KG1 (cell line): ENCODE data around the gene PACS1.

Source experiments
- DNase-seq: peaks from one replicate; lab custom pipeline; 2025; lab: John Stamatoyannopoulos, UW

Gene PACS1

GRCh38 chr11:66143264-66143566, 73.1 kb downstream of the PACS1 start:
- no peak for DNase-seq

- DNase-seq: no peak
Observed at GRCh38 chr11:66143996-66144678, 74.1 kb downstream of the PACS1 start.

GRCh38 chr11:66146074-66146473, 76.0 kb downstream of the PACS1 start:
- no peak for DNase-seq

- no peak for DNase-seq
Observed at GRCh38 chr11:66146940-66147339, 76.9 kb downstream of the PACS1 start.

- no peak for DNase-seq
Observed at GRCh38 chr11:66150140-66150539, 80.1 kb downstream of the PACS1 start.

GRCh38 chr11:66150725-66151124, 80.7 kb downstream of the PACS1 start:
- DNase-seq: no peak

GRCh38 chr11:66151273-66151672, 81.2 kb downstream of the PACS1 start:
- DNase-seq: no peak

GRCh38 chr11:66154109-66154508, 84.0 kb downstream of the PACS1 start:
- no peak for DNase-seq

- DNase-seq: no peak
Observed at GRCh38 chr11:66155387-66156073, 85.5 kb downstream of the PACS1 start.

GRCh38 chr11:66157182-66157864, 87.3 kb downstream of the PACS1 start:
- DNase-seq: no peak

- DNase-seq: no peak
Observed at GRCh38 chr11:66158156-66158555, 88.1 kb downstream of the PACS1 start.

GRCh38 chr11:66159324-66159984, 89.4 kb downstream of the PACS1 start:
- DNase-seq: no peak

- no peak for DNase-seq
Observed at GRCh38 chr11:66160709-66161108, 90.6 kb downstream of the PACS1 start.

GRCh38 chr11:66168289-66168688, 98.2 kb downstream of the PACS1 start:
- DNase-seq: no peak

GRCh38 chr11:66172146-66172545, 102.1 kb downstream of the PACS1 start:
- DNase-seq: no peak

- DNase-seq: no peak
Observed at GRCh38 chr11:66176650-66177049, 106.6 kb downstream of the PACS1 start.

- DNase-seq: no peak
Observed at GRCh38 chr11:66178183-66178582, 108.1 kb downstream of the PACS1 start.

- DNase-seq: no peak
Observed at GRCh38 chr11:66178871-66179270, 108.8 kb downstream of the PACS1 start.

GRCh38 chr11:66181632-66182315, 111.7 kb downstream of the PACS1 start:
- no peak for DNase-seq

GRCh38 chr11:66183494-66184048, 113.5 kb downstream of the PACS1 start:
- no peak for DNase-seq

GRCh38 chr11:66184728-66185127, 114.7 kb downstream of the PACS1 start:
- no peak for DNase-seq

- no peak for DNase-seq
Observed at GRCh38 chr11:66186470-66186869, 116.4 kb downstream of the PACS1 start.
